SU-DHL-6 (cell line): ENCODE results near the gene TMEM271.

ENCODE experiments used
- H2AFZ ChIP-seq: fragments of 200-600 bp; sonication (generic); 2 replicates; pipeline ENCODE4 v1.6.1; 2014; ENCODE audit warnings: low read depth, mild to moderate bottlenecking, moderate library complexity, mixed read lengths, antibody characterized with exemption, low read length; ENCODE audit not compliant: severe bottlenecking
- H3F3A ChIP-seq: fragments of 200-600 bp; shearing (Covaris generic); 2 replicates; pipeline ENCODE4 v1.6.0; 2016; ENCODE audit warnings: antibody characterized with exemption, mild to moderate bottlenecking; ENCODE audit not compliant: insufficient read depth
- H3K27ac ChIP-seq: fragments of 200-600 bp; sonication (generic); 2 replicates; pipeline ENCODE4 v1.5.1; 2016; ENCODE audit warnings: low read depth, mild to moderate bottlenecking, low read length, moderate library complexity, mixed read lengths
- H3K27me3 ChIP-seq: fragments of 200-600 bp; sonication (generic), shearing (Covaris generic); 2 replicates; pipeline ENCODE4 v1.6.0; 2014; ENCODE audit warnings: mild to moderate bottlenecking, low read length
- H3K36me3 ChIP-seq: fragments of 200-600 bp; sonication (generic); 2 replicates; pipeline ENCODE4 v1.6.1; 2014; ENCODE audit warnings: mild to moderate bottlenecking, low read length, mixed read lengths
- H3K4me2 ChIP-seq: fragments of 300-600, 200-600 bp; shearing (Covaris generic), sonication (generic); 2 replicates; pipeline ENCODE4 v1.6.0; 2014; ENCODE audit warnings: low read length, low read depth, mild to moderate bottlenecking; ENCODE audit not compliant: poor library complexity, severe bottlenecking
- H3K4me3 ChIP-seq: fragments of 200-600 bp; sonication (generic); 2 replicates; pipeline ENCODE4 v1.5.1; 2014; ENCODE audit warnings: antibody characterized with exemption, low read length, mild to moderate bottlenecking, mixed read lengths; ENCODE audit not compliant: insufficient read depth, poor library complexity, severe bottlenecking
- H3K79me2 ChIP-seq: fragments of 200-600 bp; sonication (generic); 2 replicates; pipeline ENCODE4 v1.6.1; 2014; ENCODE audit warnings: mild to moderate bottlenecking, low read length, moderate library complexity; ENCODE audit not compliant: insufficient read depth
- H3K9ac ChIP-seq: fragments of 200-600 bp; sonication (generic); 2 replicates; pipeline ENCODE4 v1.7.0; 2014; ENCODE audit warnings: mild to moderate bottlenecking, low read length
- H3K9me2 ChIP-seq: fragments of 200-600 bp; sonication (generic); replicated peaks from 2 replicates; pipeline ENCODE4 v1.6.1; 2014; ENCODE audit warnings: low read length; ENCODE audit not compliant: insufficient read depth
- H3K9me3 ChIP-seq: fragments of 200-600 bp; sonication (generic); 2 replicates; pipeline ENCODE4 v1.6.1; 2014; ENCODE audit warnings: low read length, mixed read lengths; ENCODE audit not compliant: insufficient read depth
- H4K20me1 ChIP-seq: fragments of 200-600 bp; sonication (generic); 2 replicates; pipeline ENCODE4 v1.6.1; 2014; ENCODE audit warnings: low read depth, mild to moderate bottlenecking, antibody characterized with exemption, low read length, moderate library complexity, mixed read lengths
- CTCF ChIP-seq: fragments of 200-600 bp; sonication (generic); IDR thresholded peaks from one replicate; pipeline ENCODE4 v1.5.1; 2017; ENCODE audit warnings: antibody characterized with exemption, mild to moderate bottlenecking, low read length, moderate library complexity; ENCODE audit not compliant: insufficient read depth, poor library complexity, severe bottlenecking
- EZH2phosphoT487 ChIP-seq: fragments of 200-600 bp; sonication (generic), shearing (Covaris generic); conservative IDR thresholded peaks from 2 replicates; pipeline ENCODE4 v1.6.1; 2018; ENCODE audit warnings: mild to moderate bottlenecking, antibody characterized with exemption, low read length, moderate library complexity, mixed read lengths

The TMEM271 gene

DNA sequence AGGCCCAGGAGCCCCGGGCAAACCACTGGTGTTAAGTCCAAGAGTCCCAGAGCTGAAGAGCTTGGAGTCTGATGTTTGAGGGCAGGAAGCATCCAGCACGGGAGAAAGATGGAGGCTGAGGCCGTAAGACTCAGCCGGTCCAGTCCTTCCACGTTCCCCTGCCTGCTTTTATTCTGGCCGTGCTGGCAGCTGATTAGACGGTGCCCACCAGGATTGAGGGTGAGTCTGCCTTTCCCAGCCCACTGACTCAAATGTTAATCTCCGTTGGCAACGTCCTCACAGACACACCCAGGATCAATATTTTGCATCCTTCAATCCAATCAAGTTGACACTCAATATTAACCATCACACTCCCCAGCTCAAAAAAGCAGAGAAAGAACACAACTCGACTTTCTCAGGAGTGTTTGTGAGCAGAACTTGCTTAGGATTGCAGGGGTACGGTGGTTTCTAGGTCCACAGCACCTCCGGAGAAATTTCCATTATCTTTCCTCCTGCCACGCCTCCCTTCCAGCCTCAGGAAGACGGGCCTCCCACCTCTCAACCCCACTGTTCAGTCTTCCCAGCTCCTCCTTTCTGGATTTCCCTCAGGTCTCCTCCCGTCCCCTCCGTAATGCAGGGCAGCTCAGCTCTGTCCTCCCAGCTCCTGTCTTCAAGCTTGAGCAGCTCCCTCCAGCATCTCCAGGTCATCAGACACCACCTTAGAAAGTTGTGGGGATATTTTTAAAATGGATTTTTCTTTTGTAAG, 13.3 kb upstream of the TMEM271 start:
- Histone ChIP-seq H3K4me2 (no peak overlapping the region), H4K20me1 (no peaks in the 10 kb centered on the region), H3K27ac (no peak overlapping the region), H3K36me3 (no peaks in the 10 kb centered on the region), H3K27me3 (no peaks in the 10 kb centered on the region), H3K9me3 (0 out of 2 replicates have a peak, but pooled peaks cover 1% of the 10 kb centered on the region), H3K9me2 (no peaks in the 10 kb centered on the region), H2AFZ (no peak overlapping the region), H3K4me3 (no peak overlapping the region), H3F3A (no peaks in the 10 kb centered on the region), H3K9ac (no peak overlapping the region), H3K79me2 (no peaks in the 10 kb centered on the region)
- TF ChIP-seq CTCF (no peak), EZH2phosphoT487 (no peak)

DNA sequence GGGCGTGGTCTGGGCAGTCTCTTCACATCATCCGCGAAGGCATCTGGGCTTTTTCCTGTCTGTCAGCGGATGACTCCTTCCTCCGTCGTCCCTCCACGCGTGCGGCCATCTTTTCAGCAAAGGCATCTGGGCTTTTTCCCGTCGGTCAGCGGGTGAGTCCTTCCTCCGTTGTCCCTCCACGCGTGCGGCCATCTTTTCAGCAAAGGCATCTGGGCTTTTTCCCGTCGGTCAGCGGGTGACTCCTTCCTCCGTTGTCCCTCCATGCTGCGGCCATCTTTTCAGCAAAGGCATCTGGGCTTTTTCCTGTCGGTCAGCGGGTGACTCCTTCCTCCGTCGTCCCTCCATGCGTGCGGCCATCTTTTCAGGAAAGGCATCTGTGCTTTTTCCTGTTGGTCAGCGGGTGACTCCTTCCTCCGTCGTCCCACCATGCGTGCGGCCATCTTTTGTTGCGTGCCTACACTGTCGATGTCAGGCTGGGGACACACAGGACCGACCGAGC, 12.3 kb upstream of the TMEM271 start:
- no peaks in the 10 kb centered on the region for H4K20me1 ChIP-seq
- H3K9me3 ChIP-seq, result peaks cover 9% of the 10 kb centered on the region; the same call in 1 of the 2 replicates
- no peaks in the 10 kb centered on the region for H3K79me2 ChIP-seq
- no peak overlapping the region for H2AFZ ChIP-seq
- TF ChIP-seq EZH2phosphoT487 (no peak), CTCF (no peak)
- no peak overlapping the region for H3K9ac ChIP-seq
- no peak overlapping the region for H3K27ac ChIP-seq
- H3K9me2 ChIP-seq, result no peaks in the 10 kb centered on the region
- no peak overlapping the region for H3K4me2 ChIP-seq
- H3K27me3 ChIP-seq, result no peaks in the 10 kb centered on the region
- no peaks in the 10 kb centered on the region for H3K36me3 ChIP-seq
- no peaks in the 10 kb centered on the region for H3F3A ChIP-seq
- H3K4me3 ChIP-seq, result no peak overlapping the region

DNA sequence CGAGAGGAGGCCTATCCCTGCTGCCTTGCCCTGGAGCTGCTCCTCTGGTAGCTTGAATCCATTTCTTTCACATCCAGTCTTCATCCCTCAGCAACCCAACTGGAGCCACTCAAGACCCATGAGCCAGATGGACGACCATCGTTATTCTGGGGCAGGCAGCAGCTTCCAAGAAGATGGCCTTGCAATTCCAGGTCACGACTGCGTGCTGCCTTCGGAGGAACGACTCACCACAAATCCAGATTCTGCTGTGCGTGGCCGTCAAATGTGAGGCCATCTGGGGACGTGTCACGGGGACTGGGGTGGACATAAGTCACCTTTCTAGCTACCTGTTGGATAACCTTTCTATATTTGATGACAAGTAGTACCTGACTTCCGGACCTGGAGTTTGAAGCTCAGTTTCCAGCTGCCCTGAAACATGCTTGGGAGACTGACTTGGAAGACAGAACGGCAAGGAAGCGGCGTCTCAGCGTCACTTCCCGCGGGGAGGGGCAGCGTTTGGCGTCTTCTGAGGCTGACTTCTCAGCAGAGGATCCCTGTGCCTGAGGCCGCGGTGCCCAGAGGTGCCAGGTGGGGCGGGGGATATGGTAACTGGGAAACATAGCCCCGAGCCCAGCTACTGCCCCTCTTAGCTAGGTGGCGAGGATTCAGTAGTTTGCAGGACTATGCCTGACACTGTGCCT, 11.7 kb upstream of the TMEM271 start:
- H2AFZ ChIP-seq, result no peak overlapping the region
- H3K36me3 ChIP-seq, result no peaks in the 10 kb centered on the region
- no peaks in the 10 kb centered on the region for H3F3A ChIP-seq
- no peak overlapping the region for H3K4me2 ChIP-seq
- H3K4me3 ChIP-seq, result no peak overlapping the region
- no peak overlapping the region for H3K27ac ChIP-seq
- H3K79me2 ChIP-seq, result no peaks in the 10 kb centered on the region
- H3K9me3 ChIP-seq, result peaks cover 9% of the 10 kb centered on the region; the same call in 1 of the 2 replicates
- H3K27me3 ChIP-seq, result no peaks in the 10 kb centered on the region
- H3K9me2 ChIP-seq, result no peaks in the 10 kb centered on the region
- H4K20me1 ChIP-seq, result no peaks in the 10 kb centered on the region
- no peak overlapping the region for H3K9ac ChIP-seq
- TF ChIP-seq EZH2phosphoT487 (no peak), CTCF (no peak)
